Measurements from ENCODE around the gene TMEM164.

The TMEM164 gene

DNA sequence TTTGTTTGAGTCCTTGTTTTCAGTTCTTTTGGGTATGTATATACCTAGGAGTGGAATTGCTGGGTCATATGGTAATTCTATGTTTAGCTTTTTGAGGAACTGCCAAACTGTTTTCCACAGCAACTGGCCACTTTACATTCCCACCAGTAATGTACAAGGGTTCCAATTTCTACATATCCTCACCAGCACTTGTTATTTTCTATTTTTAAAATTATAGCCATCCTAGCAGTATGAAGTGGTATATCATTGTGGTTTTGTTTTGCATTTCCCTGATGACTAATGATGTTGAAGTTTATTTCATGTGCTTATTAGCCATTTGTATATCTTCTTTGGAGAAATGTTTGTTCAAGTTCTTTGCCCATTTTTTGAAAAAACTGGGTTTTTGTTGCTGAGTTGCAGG is 39.6 kb downstream of the TMEM164 start:
- DNase-seq = no peak

DNA sequence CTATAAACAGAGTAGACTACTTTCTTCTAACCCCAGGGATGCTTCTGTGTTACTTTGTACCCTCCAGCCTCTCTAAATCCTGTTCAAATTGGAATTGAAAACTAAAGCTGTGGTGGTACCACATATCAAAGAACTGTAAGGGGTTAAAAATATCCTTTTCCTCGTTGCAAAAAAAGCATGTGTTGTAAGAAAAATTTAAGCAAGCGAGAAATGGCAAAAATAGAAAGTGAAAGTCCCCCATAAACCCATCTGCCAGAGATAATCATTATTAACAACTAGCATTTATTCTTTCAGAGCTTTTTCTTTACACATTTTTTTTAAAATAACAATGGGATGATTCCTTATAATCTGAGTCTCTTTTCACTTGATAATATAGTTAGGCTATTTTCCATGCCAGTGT is 40.6 kb downstream of the TMEM164 start:
- no peak for DNase-seq

DNA sequence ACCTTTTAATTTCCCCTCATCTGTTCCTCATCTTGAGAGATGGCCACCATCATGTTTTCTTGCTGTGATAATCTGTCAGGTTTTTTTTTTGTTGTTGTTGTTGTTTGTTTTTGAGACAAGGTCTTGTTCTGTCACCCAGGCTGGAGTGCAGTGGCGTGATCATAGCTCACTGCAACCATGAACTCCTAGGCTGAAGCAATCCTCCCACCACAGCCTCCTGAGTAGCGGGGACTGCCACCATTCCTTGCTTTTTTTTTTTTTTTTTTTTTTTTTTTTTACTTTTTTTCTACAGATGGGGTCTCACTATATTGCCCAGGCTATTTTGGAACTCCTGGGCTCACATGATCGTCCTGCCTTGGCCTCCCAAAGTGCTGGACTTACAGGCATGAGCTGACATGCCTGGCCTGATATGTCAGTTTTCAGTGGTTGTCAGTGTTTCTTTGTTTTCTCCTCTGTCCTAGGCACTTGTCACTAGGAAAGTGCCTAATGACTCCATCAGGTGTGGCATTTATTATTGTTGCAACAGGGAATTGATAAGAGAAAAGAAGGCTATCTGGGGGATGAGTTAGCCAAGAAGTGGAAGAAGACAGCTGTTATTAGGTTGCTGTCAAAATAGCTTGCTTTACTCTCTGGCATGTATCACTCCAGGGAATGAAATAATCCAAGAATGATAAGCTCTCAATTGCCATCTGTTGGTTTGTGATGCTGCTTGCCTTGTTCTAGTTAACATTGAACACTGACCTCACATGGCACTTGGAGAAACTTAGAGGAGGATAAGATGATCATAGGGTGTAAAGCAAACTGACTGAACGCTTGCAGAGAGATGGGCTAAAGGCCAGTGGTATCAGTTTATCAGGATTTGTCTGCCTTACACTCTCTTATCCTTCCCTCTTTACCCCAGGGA is 41.7 kb downstream of the TMEM164 start:
- no peak for DNase-seq

DNA sequence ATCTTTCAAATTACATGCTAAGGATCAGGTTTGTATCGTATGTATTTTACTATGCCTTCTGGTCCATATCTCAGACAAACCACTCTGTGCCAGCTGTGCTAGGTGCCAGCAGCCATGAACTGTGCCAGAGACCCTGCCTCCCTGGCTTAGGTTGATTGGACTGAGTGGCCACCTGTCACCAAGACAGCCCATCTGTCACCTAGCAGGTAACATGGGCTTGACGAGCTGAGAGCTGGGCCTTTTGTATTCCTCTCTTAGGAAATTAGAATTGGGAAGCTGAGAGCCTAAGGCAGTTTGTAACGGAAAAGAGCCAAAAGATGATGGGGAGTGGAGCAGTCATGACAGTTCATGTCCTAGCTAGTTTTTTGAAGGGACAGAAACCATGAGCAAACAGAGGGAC is 42.5 kb downstream of the TMEM164 start:
- no peak for DNase-seq

DNA sequence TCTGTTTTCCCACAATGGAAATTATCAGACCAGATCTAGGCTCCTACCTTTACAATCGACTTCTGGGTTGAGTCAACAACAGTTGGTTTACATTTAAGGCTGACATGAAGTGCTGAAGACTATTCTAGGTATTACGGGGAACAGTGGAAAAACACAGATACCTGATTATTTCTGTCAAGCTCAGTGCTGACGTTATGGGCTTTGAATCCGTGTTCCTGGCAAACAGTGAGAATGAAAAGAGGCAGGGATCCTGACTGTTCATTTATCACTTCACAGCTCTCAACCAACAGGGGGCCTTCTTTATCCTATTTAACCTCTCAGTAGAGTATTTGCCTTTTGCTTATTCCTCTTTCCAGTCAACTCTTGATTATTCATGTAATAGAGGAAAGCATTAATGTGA is 43.1 kb downstream of the TMEM164 start:
- DNase-seq = peak; percentile 70

DNA sequence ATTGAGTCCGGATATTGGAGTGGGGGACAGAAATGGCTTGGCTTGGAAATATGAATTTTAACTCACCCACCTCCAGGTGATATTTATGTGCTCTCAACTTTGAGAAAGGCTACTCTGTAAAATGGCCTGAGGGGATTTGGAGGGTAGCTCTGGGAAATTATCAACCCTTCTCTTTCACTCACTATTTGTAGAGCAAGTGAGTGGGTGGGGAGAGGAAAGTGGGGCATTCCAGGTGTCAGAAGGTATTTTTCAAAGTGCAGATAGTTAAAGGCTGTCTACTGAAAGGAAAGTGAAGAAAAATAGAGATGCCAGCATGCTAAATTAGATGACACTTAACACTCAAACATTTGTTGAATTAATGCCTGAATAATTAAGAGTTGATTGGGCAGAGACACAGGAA is 44.1 kb downstream of the TMEM164 start:
- no peak for DNase-seq

DNA sequence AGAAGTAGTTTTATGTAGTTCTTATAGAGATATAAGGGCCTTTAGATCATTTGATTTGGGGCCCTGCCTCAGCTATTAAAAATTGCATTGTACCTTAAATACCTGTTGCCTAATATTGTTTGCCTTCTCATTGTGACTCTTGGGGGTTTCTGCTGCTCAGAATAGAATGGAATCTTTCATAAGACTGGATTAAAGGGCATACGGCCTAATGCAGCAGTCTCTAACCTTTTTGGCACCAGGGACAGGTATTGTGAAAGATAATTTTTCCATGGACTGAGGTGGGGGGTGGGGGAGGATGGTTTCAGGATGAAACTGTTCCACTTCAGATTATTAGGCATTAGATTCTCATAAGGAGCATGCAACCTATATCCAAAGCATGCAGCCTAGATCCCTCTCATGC is 46.2 kb downstream of the TMEM164 start:
- DNase-seq = no peak

DNA sequence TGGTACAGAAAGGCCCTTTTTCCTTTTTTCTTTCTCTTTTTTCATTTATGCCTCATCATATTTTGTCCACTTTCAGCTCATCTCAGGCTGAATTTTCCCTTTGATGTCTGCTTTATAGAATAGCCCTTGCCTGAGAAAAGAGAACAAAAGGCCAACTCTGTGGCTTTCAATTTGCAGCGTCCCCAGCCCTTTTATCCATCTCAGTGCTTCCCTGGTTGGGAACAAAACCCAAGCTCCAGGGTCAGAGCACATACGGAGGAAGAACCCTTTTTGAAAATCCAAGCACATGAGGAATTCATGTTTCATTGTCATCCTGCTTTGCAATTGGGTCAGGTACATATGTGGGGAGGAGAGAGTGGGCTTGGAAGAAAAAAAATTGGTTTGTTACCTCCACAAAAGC is 47.5 kb downstream of the TMEM164 start:
- DNase-seq = no peak

DNA sequence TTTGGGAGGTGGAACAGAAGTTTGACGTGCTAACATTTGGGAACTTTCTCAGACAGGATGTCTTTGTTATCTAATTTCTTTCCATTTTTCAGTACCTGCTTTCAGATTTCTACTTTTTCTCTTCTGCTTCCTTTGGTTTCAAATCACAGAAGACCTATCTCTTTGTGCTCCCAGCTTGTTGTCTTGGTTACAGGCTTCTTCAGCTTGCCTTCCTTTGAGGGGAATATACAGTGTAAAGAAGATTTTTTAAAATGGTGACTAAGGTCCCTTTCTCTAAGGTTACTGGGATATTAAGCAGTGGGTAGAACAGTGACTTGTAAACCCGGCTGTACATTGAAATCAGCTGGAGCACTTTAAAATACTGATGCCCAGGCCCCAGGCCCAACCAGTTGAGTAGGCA is 48.0 kb downstream of the TMEM164 start:
- DNase-seq = no peak

DNA sequence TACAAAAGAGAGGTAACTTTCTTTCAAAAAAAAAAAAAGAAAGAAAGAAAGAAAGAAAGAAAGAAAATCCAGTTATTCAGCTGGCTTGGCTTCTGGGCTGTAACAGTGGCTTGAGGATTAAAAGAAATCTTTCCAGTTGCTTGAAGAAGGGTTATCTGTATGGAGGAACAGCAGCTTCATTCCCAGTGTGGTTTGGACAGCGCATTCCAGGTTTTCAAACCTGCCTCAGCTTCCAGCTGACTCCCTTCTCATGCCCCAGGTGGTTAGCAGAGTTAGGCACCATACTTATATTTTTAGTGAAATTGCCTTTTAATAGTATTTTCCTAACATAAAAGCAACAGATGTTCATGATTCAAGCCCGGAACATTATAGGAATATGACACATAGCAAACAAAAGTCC is 48.6 kb downstream of the TMEM164 start:
- no peak for DNase-seq

DNA sequence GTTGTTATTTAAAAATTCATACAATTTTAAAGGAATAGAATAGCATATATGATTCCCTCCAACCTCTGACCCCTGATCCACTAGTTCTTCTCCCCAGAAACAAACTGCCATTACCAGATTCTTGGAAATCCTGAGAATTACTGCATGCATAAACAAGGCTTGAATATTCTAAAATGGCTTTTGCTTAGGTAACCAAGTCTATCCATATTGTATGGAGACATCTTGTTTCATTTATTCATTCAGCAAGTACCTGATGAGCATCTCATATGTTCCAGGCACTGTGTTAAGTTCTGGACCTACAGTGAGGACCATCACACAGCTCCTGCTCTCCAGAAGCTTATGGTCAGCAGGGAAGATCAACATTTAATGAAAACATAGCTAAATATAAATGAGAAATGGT is 49.4 kb downstream of the TMEM164 start:
- no peak for DNase-seq

DNA sequence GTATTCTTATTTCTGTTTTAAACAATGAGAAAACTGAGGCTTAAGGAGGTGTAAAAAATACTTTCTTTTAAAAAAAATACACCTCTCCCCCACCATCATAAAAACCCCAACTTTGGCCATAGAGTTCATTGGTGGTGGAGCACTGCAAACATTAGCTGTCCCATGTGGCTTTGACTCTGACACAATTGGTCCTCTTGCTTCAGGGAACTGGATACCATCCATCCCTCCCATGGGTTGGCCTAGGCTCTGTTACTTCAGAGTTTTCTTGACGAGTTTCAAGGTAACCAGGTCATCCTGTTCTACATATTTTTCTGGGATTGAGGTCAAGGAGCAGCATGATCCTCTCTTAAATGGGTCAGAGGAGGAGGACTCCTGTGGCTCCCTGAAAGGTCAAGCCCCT is 50.5 kb downstream of the TMEM164 start:
- no peak for DNase-seq

DNA sequence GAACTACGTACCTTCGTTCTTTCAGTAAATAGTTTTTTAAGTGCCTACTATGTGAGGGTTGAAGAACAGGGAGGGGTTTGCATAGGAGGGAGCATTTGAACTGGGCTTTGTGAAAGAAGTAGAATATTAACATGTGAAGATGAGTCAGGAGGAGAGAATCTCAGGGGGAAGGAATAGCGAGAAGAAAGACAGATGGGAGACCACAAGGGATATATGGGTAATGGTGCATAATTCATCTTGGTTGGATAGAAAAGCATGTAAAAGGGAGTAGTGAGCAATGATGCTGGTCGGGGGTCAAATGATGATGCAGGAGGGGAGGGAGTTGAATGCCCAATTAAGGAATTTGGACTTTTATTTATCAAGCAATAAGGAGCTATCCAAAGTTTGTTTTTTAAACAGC is 52.7 kb downstream of the TMEM164 start:
- DNase-seq = no peak

DNA sequence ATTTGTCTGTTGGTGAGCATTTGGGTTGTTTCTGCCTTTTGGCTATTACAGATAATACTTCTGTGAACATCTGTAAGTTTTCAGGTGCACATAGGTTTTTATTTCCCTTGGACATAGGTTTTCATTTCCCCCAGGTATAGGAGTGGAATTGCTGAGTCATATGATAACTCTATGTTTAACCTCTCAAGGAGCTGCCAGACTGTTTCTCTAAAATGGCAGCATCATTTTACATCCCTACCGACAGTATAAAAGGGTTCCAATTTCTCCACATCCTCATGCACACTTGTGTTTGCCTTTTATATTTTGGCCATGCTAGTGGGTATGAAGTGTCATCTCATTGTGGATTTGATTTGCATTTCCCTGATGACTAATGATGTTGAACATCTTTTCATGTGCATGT is 53.5 kb downstream of the TMEM164 start:
- no peak for DNase-seq

DNA sequence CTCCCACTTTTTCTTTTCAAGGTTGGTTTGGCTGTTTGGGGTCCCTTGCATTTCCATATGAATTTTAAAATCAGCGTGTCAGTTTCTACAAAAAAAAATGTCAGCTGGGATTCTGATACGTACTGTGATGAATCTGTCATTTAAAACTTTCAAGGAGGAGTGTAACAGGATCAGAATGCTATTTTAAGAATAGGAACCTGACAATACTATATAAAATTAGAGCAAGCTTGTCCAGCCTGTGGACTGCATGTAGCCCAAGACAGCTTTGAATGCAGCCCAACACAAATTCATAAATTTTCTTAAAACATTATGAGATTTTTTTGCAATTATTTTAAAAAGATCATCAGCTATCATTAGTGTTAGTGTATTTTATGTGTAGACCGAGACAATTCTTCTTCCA is 56.5 kb downstream of the TMEM164 start:
- no peak for DNase-seq

DNA sequence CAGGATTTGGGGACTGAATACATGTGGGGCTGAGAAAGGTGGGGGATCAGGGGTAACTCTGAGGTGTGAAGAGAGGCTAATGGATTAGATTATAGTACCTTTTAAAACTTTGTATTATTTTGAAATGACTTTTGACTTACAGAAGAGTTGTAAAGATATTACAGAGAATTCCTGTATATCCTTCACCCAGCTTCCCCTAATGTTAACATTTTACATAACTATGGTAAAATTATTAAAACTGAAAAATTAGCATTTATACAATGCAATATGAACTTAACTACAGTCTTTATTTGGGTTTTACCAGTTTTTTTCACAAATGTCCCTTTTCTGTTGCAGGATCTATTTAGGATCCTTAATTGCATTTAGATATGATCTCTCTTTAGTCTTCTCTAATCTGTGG is 57.4 kb downstream of the TMEM164 start:
- no peak for DNase-seq

DNA sequence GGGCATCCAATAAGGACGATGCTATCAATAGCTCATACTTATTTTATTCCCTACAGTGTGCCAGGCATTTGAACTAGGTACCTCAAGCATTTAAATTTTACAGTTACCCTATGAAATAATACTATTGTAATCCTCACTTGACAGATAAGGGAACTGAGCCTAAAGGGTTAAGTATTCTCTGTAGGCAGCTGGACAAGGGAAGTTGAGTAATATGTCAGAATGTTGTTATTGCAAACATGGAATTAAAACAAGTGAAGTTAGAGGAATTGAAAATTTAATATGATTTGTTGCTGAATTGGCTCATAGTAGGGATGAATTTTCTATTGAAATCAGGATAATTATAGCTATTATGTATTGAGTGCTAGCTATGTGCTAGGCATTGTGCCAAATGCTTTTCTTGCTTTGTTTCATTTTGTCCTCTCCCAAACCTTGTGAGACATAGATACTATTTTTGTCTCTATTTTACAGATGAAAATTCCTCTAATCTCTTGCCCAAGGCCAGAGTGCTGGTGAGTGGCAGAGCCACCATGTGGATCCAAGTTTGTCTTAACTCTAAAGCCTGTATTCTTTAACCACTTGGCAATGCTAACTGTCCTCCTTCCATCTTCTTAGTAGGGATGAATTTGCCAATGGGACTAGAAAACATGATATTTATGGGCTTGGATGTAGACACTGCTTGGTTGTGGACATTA is 58.1 kb downstream of the TMEM164 start:
- DNase-seq = no peak

DNA sequence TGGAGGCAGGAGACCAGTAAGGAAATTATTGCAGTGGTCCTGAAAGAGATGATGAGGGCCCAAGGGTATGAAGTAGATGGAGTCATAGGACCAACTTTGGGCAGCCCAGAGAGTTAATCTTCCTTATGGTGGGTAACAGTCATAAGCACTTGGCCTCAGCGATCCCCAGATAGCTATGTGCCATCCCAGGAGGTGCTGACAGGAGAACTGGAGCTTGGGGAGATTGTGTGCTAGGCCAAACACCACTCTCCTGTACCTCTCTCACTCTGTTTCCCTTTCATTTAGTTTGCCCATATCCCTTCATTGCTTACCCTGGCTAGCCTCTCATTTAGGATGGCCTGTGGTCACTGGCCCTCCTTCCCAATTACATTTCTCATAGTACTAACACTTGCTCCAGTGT is 60.0 kb downstream of the TMEM164 start:
- DNase-seq = no peak

DNA sequence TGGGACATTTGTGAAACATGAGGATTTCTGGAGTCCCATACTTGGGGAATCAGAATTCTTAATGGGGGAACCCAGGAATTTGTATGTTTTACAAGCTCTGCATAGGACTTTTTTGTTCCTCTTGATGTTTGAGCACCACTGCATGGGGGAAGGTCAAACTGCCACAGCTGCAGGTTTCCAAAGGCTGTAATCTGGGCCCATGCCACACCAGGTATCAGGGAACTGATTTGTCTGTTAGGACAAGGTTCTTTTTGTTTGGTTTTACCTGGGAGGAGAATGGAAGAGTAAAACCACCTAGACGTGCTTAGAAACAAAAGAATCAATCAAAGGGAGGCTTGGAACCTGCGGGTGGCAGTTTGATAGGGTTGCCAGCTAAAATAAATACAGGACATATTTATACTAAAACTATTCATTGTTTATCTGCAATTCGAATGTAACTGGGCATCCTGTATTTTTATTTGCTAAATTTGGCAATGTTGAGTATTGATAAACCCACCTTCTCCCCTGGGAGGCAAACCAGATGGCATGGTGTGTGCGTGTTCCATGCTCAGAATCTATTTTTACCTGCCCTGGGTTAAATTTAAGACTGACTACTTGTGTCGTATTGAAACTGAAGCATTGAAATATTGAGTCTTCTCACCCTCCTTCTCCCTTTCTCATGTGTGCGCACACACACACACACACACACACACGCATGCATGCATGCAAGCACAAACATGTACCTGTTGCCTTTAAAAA is 63.7 kb downstream of the TMEM164 start:
- peak; percentile 52 for DNase-seq

DNA sequence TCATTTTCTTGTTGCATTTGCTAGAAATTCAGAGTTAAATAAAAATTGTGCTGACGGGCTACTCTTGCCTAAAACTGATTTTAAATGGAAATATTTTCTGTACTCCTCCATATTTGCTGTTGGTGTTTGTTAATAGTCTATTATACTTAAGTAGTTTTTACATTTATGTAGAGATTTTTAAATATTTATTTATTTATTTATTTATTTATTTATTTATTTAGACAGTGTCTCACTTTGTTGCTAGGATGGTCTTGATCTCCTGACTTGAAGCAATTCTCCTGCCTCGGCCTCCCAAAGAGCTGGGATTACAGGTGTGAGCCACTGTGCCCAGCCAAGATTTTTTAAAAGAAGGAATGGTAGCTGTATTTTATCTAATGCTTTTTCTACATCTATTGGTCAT is 68.1 kb downstream of the TMEM164 start:
- no peak for DNase-seq

DNA sequence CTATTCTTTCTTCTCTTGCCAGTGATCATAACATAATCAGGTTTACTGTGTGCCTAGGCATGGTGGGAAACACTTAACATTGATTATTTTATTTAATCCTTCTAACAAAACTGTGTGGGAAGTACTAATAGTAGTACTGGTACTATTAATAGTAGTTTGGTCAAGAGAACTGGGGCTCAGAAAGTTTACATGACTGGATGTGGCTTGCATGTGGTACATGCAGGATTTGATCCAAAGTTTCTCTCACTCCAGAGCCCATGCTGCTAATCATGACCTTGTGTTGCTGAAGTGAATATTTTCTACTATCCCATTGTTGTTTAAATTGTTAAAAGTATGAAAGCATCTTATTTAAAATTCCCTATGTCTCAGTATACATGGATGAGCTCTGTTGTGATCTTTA is 78.4 kb downstream of the TMEM164 start:
- no peak for DNase-seq

DNA sequence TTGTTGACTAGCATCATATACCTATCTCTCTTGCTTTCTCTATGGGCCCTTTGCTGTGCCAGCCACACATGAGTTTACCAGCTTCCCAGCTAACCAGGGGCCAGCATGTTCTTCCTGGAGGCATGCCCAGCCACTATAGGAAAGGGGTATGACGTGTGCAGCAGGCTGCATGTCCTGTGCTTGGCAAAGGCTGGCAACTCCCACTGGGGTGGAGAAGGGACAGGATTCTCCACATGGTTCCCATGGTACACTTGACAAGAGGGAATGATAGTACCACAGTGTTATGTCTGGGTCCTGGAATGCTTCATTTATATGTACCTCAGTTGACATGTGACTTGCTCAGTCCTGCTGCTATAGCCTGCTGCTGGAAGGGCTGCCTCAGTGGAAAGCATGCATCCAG is 78.8 kb downstream of the TMEM164 start:
- no peak for DNase-seq

DNA sequence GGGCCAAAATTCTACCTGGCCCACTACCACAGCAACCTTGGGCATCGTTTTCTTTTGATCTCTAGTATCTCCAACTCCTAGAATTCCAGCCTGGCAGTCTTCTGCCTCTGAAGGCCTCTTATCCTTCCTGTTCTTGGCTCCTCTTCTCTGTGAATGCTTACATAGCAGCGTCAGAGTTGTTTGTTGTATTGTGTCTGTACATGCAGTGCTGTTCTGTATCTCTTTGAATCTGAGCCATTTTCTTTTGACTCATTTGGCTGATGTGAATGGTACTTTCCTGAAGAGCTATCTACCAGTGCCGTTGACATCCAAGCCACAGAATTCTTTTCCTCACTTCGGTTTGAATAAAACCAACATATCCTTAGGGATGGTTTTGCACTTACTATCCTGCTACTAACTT is 79.2 kb downstream of the TMEM164 start:
- DNase-seq = no peak
